ENCODE data around the gene RAD51AP2.
A peak's percentile ranks its signal among the peaks of the same experiment; 100 is the strongest.
"Not testable (repeated sequence)": the region's sequence is repeated elsewhere in the genome, so short reads cannot be mapped to it uniquely, and the experiment has no call there.

Gene RAD51AP2

GRCh38 chr2:17518212-17519154 is at the start of gene RAD51AP2:
RAD51AP2 (minus strand) TSS chr2:17518440; CDS start chr2:17518415, 25 bp downstream.
- DNase-seq (ENCODE audit: low read depth in 2 of 2): peak in 1 of 2 donors; percentile 14

DNA sequence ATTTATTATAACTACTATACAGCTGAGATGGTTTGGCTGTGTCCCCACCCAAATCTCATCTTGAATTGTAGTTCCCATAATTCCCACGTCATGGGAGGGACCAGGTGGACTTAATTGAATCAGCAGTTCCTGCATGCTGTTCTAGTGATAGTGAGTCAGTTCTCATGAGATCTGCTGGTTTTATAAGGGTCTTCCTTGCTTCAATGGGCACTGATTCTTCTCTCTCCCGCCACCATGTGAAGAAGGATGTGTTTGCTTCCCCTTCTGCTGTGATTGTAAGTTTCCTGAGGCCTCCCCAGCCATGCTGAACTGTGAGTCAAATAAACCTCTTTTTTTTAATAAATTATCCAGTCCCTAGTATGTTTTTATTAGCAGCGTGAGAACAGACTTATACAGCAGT is 47.5 kb upstream of the RAD51AP2 start:
- not testable (repeated sequence) for DNase-seq (ENCODE audit: low read depth in 2 of 2)

GRCh38 chr2:17558878-17559277 is 40.6 kb upstream of the RAD51AP2 start:
- no peak for DNase-seq (ENCODE audit: low read depth in 2 of 2)

DNA sequence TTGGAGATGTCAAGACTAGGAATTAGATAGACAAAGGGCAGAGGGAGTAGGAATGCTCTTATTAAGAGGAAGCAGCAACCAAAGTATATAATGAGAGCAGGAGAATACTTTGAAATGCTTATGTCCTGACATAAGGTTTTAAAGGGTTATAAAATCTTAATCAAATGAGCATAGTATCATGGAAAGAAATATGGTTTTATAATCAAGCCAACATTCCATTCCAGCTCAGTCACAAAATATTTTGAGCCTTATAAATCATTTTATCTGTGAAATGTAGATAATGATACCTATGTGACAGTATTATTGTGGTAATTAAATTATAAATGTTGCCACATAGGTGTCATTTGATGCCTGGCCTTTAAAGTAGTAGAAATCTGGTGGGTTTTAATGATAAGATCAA is 39.8 kb upstream of the RAD51AP2 start:
- DNase-seq (ENCODE audit: low read depth in 2 of 2): no peak

DNA sequence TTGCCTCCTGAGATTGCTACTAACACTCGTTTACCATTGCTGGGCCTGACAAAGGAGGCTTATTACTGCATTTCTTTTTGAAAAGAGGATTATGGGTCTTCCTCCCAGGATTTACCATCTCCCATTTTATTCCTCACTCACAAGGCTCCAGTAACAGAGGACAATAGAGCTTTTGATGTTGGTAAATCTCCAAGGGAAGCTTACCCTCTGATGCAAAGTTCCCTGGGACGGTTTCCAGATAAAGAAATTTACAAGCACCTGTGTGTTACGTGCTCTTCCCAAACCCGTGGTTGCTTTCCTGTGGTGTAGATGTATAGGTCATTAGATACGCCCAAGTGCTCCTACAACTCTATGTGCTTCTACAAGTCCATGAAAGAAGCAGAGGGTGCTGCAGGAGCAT is 39.4 kb upstream of the RAD51AP2 start:
- DNase-seq (ENCODE audit: low read depth in 2 of 2): no peak

- DNase-seq (ENCODE audit: low read depth in 2 of 2): no peak
Observed at GRCh38 chr2:17555150-17555549, 36.9 kb upstream of the RAD51AP2 start.

GRCh38 chr2:17550907-17551306 is 32.7 kb upstream of the RAD51AP2 start:
- no peak for DNase-seq (ENCODE audit: low read depth in 2 of 2)

GRCh38 chr2:17547737-17548136 is 29.5 kb upstream of the RAD51AP2 start:
- no peak for DNase-seq (ENCODE audit: low read depth in 2 of 2)

GRCh38 chr2:17547237-17547636 is 29.0 kb upstream of the RAD51AP2 start:
- DNase-seq (ENCODE audit: low read depth in 2 of 2): no peak

- no peak for DNase-seq (ENCODE audit: low read depth in 2 of 2)
Observed at GRCh38 chr2:17545680-17546613, 27.7 kb upstream of the RAD51AP2 start.

DNA sequence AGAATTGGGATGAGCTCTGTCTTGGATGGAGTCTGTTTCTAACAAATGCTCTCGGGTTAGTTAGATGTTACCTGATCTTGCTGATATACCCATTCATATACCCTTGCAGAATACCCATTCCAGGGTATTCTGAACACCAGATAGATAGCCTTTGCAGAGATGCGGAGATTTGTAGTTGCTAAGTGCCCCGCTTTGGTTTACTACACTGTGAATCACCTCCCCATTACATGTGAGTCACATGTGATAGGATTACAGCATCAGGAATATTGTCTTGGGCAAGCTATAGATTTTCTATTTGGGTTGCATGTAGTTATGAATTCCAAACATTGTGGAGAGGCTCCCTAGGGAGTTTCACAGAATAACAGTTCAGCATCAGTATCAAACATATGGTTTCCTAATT is 26.0 kb upstream of the RAD51AP2 start:
- no peak for DNase-seq (ENCODE audit: low read depth in 2 of 2)

DNA sequence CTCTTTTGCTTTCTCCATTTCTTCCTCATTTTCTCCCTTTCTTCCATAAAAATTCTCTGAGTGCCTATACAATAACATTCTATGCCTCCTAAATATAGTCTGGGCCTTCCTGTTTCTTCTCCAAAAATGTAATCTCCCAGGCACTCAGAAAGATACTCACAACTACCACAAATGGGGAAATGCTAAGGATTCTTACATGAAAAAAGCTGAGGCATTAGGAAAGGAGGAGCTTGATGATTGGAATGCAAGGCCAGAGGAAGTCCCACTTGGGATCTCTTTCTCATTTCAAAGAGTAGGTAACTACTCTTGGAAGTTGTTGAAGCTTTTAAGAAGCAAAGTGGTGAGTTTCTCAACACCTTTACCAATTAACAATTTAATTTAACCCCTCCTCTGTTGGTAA is 25.6 kb upstream of the RAD51AP2 start:
- DNase-seq (ENCODE audit: low read depth in 2 of 2): no peak

- DNase-seq (ENCODE audit: low read depth in 2 of 2): no peak
Observed at GRCh38 chr2:17543131-17543660, 25.0 kb upstream of the RAD51AP2 start.

- DNase-seq (ENCODE audit: low read depth in 2 of 2): no peak
Observed at GRCh38 chr2:17542471-17542870, 24.2 kb upstream of the RAD51AP2 start.

- DNase-seq (ENCODE audit: low read depth in 2 of 2): no peak
Observed at GRCh38 chr2:17541531-17541950, 23.3 kb upstream of the RAD51AP2 start.

DNA sequence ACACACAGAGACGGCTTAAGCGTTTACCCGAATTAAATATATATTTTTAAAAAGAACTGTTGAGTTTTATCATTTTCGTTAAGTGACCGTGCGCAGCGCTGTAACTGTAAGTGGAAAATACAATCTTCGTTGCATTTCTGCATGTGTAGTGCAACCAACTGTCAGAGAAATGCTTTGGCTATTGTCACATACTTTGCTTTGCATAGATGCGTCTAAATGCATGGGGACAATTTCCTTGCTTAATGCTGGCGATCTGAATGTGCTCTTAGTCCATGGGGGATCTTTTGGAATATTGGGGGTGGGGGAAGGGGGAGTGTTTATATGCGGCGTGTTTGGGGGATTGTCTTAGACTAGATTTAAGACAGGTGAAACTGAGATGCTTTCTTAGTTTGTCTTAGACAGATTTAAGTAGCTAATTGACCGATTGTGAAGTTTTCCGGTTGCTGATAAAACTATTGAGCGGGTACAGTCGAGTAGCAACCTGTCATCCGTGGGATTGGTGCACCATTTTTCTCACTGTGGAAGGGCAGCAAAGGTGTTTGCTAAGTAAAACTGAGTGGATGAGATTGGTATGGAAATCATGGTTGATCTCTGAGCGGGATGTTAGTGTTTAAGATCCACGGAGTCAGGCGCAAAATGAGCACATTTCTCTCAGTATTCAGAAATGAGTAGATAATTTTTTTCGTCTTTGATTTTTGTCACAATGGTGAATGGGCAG is 22.7 kb upstream of the RAD51AP2 start:
- DNase-seq (ENCODE audit: low read depth in 2 of 2): no peak

GRCh38 chr2:17540093-17540812 is 22.0 kb upstream of the RAD51AP2 start, which contains the start of gene VSNL1:
VSNL1 (plus strand) TSS chr2:17540696; CDS start chr2:17592075, 51,379 bp downstream.
- no peak for DNase-seq (ENCODE audit: low read depth in 2 of 2)

GRCh38 chr2:17539611-17540092 is 21.4 kb upstream of the RAD51AP2 start:
- no peak for DNase-seq (ENCODE audit: low read depth in 2 of 2)

- no peak for DNase-seq (ENCODE audit: low read depth in 2 of 2)
Observed at GRCh38 chr2:17538844-17539554, 20.8 kb upstream of the RAD51AP2 start.
